Adrenal gland (tissue), 5 donors: Measurements from ENCODE around the gene SEC16A.

Source experiments
- POLR2A ChIP-seq, 2 donors: fragments of 450-650 bp; IDR thresholded peaks; one replicate each; pipeline ENCODE4 v1.6.1; 2017; ENCODE audit warnings: antibody characterized with exemption in 2 of 2, mild to moderate bottlenecking in 2 of 2, moderate library complexity in 1 of 2
- TF ChIP-seq, protein P1 (sequence below), 6 experiments: fragments of 450-650 bp in 4 of 6; fragments of 200-600 bp in 2 of 6; sonication (generic) in 1 of 6; IDR thresholded peaks; 1 replicate in 5 of 6; 2 replicates in 1 of 6; pipeline versions ENCODE4 v1.5.1 to v1.8.0; 2016 to 2021; ENCODE audit warnings: antibody characterized with exemption in 6 of 6, mild to moderate bottlenecking in 2 of 6, moderate library complexity in 1 of 6
- donor health status: DM: no; HTN: no; CAD: no.

DNA sequence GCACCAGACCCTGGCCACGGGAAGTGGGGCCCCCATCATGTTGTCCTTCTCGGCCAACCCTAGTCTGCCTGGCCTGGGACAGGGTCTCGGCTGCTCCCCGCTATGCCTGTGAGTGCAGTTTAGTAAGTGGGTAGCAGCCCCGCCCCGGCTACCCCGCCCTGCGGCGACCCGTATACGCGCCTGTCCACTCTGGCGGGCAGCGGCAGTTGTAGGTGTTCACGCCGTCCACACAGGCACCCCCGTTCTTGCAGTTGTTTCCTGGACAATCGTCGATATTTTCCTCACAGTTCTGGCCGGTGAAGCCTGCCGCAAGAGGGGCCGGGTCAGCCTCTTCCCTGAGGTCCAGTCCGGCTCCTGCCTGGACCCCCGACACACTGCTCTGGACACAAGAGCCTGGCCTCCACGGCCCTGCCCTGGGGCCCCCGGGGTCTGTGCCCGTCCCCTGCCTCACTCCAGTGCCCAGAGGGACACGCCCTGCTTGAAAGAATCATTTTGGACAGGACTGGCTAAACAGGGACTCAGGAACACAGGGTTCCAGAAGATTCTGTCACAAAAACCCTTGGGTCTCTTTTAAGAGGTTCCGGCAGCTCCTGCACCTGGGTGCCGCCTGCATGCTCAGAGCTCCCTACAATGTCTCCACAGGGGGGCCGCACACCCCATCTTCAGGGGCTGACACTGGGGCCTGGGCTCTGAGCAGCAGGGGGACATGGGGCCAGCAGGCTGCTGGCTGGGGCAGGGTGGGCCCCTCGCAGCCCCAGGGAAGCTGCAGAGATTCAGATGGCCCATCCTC lies 36.6 kb upstream of the SEC16A start:
- TF ChIP-seq, protein P1, sequence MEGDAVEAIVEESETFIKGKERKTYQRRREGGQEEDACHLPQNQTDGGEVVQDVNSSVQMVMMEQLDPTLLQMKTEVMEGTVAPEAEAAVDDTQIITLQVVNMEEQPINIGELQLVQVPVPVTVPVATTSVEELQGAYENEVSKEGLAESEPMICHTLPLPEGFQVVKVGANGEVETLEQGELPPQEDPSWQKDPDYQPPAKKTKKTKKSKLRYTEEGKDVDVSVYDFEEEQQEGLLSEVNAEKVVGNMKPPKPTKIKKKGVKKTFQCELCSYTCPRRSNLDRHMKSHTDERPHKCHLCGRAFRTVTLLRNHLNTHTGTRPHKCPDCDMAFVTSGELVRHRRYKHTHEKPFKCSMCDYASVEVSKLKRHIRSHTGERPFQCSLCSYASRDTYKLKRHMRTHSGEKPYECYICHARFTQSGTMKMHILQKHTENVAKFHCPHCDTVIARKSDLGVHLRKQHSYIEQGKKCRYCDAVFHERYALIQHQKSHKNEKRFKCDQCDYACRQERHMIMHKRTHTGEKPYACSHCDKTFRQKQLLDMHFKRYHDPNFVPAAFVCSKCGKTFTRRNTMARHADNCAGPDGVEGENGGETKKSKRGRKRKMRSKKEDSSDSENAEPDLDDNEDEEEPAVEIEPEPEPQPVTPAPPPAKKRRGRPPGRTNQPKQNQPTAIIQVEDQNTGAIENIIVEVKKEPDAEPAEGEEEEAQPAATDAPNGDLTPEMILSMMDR (IDR thresholded peaks at IDR 0.05) = no peak
- TF ChIP-seq POLR2A (IDR thresholded peaks at IDR 0.05) = no peak
